Left ventricle myocardium superior (tissue), 1 donor: ENCODE data around the gene BACH1. TPM values are rescaled to one million over a fixed set of nuclear protein-coding genes. Genes with fewer than 3 reads are reported as not detected.

ENCODE experiments used
- ATAC-seq: fragments of 200-7000 bp; cut with Tn5 transposase; one replicate; pipeline ENCODE4 v1.9.1; 2020; ENCODE audit warnings: mild to moderate bottlenecking, moderate library complexity
- DNase-seq: peaks from one replicate; pipeline ENCODE4 v3.0.0-alpha.2; 2020
- intact Hi-C: fragments of 100-400 bp; cut with micrococcal nuclease; formaldehyde crosslinking; loops from one replicate; pipeline ENCODE4 v1.11.0; 2022
- total RNA-seq: library from RNA; stranded (reverse); fragmentation: NEBNext Ultra II Directional; extraction: Animal tissue kit (Norgen Biotek cat#: 25700); gene quantifications from one replicate; pipeline ENCODE4 v1.2.1, GENCODE V29; 2021
- donor health status: DM: no; HTN: yes; CAD: no; lungs with severe emphysema.

BACH1 gene
- total RNA-seq, 1 donor from 2014 or later: 32.5 TPM

- intact Hi-C loops: no loop called here
- ATAC-seq (no peak), DNase-seq (no peak)
Observed at GRCh38 chr21:29365661-29366265, 67.0 kb downstream of the BACH1 start.

DNA sequence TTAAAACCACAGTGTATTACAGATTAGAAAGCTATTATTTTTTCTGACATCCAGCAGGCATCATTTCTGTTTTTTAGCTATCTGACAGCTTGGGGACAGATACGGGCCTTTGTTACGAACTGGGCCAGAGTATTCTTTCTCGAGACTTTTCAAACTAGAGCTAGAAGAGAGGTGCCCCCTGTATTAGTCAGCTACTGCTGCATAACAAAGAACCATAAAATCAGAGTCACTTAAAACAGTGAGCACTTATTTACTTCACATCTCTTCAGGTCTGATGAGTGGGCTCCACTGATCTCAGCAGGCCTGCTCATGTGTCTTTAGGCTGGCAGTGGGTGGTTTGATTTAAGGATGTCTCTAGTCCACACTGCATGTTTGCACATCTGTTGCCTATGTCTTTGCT lies 67.8 kb downstream of the BACH1 start:
- DNase-seq (no peak), ATAC-seq (no peak)
- intact Hi-C loops: no loop called here

DNA sequence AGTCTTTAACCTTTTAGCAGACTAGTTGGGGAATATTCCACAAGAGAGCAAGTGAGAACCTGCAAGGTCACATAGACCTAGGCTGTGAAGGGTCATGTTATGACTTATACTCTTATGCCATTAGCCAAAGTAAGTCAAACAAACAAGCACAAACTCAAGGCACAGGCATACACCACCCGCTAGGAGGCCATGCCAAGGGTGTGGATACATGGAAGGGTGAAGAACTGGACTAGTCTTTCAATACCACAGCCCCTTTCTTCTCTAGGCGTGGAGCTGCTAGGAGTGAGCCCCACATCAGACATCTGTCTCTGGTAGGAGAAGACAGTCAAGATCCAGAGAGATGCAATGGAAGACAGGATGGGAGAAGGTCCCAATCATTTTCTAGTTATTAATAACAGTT lies 68.6 kb downstream of the BACH1 start:
- DNase-seq (no peak), ATAC-seq (no peak)
- intact Hi-C loops: no loop called here

DNA sequence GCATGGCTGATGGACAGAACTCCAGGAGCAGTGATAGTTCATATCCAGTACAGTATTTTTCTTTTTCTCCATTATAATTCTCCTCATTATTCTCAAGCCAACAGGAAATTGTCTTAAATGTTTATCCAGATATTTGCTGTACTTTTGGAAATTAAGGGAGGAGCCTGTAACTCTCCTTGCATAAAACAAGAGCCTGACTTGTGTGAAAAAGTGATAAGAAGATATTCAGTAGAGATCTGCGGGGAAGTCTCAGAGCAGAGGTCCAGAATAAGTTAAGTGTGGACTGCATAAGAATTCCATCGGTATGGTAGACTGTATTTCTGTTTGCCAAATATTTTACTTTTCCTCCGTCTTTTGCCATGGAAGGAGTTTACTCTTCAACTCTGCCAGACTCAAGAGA lies 70.2 kb downstream of the BACH1 start:
- no peak for ATAC-seq
- DNase-seq: no peak
- intact Hi-C loops: no loop called here

- no peak for ATAC-seq
- intact Hi-C loops: loop anchor here (5.0 kb wide), 1 partner anchor 284 kb away; no protein-coding TSS in a partner anchor
- no peak for DNase-seq
Observed at GRCh38 chr21:29371464-29371863, 72.7 kb downstream of the BACH1 start.

DNA sequence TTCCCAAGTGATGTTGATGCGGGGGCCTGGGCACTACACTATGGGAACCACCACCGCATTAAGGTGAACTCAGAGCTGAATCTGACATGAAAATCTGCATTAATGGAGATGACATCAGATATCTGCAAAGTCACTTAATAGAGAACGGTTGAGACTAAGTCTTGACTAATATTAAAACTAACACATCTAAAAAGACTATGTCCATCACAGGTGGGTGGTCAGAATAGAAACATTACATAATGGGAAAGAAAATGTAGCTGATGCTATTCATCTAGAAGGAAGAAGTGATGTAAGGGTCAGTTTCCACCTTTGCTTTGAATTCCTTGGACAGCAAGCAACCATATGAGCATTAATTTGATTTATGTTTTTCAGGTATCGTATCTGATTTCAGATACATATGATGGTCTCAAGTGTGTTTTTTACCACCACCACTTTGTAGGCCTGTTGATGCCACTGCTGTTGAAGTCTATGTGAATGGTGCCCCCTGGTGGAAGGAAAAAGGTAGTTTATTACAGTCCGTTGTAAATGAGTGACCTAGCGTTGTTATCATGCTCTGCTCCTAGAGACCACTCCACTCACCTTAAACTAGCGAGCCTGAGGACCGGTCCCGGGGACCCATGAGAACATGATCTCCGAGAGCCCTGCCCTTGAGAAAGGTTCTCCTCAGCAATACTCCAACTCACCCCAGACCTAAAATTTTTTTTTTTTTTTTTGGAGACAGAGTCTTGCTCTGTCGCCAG lies 73.5 kb downstream of the BACH1 start:
- no peak for DNase-seq
- intact Hi-C loops: loop anchor here (2.0 to 5.0 kb wide), 2 partner anchors 209 to 285 kb away; no protein-coding TSS in a partner anchor
- ATAC-seq: peak; percentile 94

- DNase-seq: no peak
- no peak for ATAC-seq
- intact Hi-C loops: loop anchor here (5.0 kb wide), 1 partner anchor 287 kb away; no protein-coding TSS in a partner anchor
Observed at GRCh38 chr21:29374481-29374880, 75.8 kb downstream of the BACH1 start.

- DNase-seq (peak; percentile 42), ATAC-seq (peak; percentile 47)
- intact Hi-C loops: no loop called here
Observed at GRCh38 chr21:29376556-29376955, 77.8 kb downstream of the BACH1 start.

GRCh38 chr21:29377266-29377665 lies 78.5 kb downstream of the BACH1 start:
- intact Hi-C loops: no loop called here
- DNase-seq: no peak
- no peak for ATAC-seq

DNA sequence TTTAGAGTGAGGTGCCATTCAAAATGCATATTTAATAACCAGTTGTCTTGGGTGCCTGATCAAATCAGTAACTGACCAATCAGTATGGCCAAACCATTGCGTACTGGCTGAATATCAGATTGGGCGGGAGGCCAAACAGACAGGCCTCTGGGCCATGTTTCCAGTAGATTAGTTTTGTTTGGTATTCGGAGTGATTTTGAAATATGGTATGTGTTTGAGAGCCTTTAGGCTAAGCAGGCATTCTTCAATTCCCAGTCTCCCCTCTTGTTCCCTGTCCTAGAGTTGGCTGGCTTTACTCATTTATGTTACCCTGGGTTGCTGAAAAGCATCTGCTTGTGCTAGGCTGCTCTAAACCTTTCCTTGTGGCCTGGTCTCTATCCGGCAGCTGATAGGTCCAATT lies 80.1 kb downstream of the BACH1 start:
- DNase-seq (no peak), ATAC-seq (no peak)
- intact Hi-C loops: no loop called here

DNA sequence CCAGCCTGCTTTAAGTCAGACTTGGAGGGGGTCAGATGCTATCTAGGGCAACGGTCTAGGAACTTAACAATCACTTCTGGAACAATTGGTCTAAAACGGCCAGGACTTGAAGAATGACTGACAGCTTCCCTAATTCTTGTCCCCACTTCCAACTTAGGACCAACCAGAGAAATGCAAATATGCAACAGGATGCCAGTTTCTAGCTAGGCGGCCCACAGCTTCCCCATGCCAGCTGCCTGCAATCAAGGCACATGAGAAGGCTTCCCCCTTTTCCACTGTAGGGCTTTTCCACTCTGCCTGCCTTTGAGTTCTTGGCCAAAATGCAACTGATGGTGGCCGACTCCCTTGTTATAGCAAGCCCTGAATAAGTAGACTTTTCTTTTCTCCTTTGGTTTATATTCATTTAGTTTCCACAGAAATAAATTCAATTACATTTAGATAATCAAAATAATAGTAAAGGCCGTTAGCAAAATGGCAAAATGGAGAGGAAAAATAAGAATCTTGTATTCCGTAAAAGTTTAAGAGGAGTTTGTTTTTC lies 80.9 kb downstream of the BACH1 start:
- intact Hi-C loops: no loop called here
- DNase-seq (no peak), ATAC-seq (no peak)

DNA sequence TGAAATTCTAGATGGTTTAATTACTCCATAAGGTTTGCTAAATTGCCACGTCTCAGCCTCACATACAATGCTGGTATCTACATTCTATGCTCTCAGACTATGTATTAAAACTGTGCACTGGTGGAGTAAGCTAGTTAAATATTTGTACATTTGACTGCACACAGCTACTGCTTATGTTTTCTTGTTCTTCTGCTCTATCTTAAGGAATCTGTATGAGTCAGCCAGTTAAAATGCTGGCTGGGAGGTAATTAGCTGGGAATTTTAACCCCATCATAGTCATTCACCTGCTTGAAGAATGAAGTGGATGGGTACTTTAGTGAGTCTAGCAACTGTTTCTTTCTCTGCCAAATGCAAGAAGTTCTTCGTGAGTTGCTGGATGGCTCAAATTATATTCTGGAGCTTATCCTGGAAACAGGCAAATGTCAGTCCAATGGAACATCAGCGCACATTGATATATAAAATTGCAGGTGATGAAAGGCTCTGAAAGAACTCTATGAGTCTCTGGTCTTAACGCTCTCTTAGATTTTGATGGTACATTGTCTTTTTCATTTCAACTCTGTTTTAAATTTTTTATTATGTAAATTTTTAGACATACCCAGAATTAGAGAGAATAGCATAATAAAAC lies 83.4 kb downstream of the BACH1 start:
- intact Hi-C loops: no loop called here
- no peak for ATAC-seq
- no peak for DNase-seq

DNA sequence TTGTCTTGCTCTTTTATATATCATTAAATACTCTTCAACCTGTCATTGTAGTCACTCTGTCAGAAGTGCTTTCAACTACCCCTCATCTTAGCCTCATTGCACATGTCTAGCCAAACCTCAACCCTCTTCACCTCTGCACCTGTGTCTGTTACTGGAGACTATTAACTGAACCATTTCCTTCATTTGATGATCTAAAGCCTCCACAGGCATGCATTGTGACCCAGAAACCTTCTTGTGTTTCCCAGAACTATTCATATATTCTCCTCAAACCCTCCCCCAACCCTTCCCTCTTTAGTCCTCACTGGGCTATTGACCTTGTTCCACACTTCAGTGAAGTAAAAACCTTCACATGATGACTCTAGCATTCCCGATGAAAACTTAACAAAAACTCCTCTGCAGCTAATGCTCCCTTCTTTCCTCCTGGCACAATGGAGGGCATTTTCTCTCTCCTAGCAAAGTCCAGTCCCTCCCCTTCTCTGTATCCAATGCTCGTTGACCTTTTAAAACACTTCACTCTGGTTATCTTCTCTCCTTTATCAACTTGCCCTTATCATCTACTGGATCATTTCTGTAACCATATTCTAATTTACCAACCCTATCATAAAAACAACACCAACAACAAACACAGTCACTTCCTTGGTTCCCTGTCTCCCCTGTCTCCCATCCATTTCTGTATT lies 86.1 kb downstream of the BACH1 start:
- DNase-seq (no peak), ATAC-seq (no peak)
- intact Hi-C loops: no loop called here

DNA sequence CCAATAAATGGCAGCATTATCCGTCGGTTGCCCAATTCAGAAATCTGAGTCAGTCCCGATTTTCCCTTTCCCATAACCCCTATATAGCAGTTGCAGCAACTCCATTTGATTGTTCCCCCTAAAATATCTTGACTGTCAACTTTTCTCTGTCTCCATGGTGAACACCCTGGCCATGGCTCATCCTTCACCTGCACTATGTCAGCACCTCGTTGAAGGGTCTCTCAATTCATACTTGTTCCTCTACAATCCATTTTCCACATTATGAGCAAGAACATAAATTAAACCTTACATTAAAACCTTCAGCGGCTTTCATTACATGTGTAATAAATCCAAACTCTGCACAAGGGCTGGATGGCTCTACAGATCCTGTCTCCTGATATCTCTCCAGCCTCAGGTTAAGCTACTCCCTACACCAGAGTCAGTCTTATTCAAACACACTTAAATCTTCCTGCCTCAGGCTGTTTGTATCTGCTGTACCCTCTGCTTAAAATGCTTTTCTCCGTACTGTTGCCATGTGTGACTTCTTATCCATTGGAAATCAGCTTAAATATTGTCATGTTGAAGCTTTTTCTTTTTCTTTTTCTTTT lies 87.3 kb downstream of the BACH1 start:
- ATAC-seq: no peak
- DNase-seq: no peak
- intact Hi-C loops: no loop called here

DNA sequence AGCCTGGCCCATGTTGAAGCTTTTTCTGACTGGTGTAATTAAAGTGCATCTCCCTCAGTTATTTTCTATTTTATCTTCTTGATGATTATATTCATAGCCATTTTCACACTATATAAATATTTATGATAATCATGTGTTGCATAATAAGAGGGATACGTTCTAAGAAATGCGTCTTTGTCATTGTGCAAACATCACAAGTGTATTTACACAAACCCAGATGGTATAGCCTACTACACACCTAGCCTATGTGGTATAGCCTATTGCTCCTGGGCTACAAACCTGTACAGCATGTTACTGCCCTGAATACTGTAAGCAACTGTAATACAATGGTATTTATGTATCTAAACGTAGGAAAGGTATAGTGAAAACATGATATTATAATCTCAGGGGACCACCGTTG lies 88.1 kb downstream of the BACH1 start:
- no peak for DNase-seq
- intact Hi-C loops: no loop called here
- ATAC-seq: no peak

DNA sequence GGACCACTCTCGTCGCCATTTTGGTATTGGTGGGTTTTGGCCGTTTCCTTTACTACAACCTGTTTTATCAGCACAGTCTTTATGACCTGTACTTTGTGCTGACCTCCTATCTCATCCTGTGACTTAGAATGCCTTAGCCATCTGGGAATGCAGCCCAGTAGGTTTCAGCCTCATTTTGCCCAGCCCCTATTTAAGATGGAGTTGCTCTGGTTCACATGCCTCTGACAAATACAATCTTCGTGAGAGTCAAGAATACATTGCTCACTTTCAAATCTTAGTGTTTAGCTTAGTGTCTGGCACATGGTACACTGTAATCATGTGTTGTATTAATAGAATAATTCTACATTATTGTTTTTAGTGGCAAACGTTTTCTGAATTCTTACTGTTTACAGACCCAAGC lies 88.9 kb downstream of the BACH1 start:
- no peak for DNase-seq
- intact Hi-C loops: no loop called here
- no peak for ATAC-seq

DNA sequence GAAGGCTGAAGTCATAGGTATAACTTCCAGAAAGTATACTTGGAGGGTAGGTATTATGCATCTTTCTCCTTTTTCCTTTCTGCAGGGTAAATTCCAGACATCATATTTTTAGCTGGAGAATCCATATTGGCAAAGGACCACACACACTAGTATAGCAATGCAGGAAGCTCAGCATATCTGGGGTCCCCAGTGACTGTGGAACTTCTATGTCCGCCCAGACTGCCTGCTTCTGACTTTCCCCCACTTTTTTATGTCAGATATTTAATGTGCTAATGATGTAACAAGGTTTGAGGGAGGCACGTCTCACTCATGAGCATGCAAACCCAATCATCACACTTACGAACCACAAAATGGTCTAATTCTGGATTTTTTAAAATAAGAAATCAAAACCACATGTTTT lies 90.4 kb downstream of the BACH1 start:
- intact Hi-C loops: no loop called here
- ATAC-seq (no peak), DNase-seq (no peak)

GRCh38 chr21:29390778-29391177 lies 92.1 kb downstream of the BACH1 start:
- DNase-seq (no peak), ATAC-seq (no peak)
- intact Hi-C loops: no loop called here

- ATAC-seq: no peak
- intact Hi-C loops: no loop called here
Observed at GRCh38 chr21:29394051-29394450, 95.3 kb downstream of the BACH1 start.

More at GRCh38 chr21:29394051-29394450, 95.3 kb downstream of the BACH1 start:
- DNase-seq: no peak
